Measurements from ENCODE around the gene PPP4C. TPM values are rescaled to one million over a fixed set of nuclear protein-coding genes. Genes with fewer than 3 reads are reported as not detected.
"Not testable (repeated sequence)": the region's sequence is repeated elsewhere in the genome, so short reads cannot be mapped to it uniquely, and the experiment has no call there.

The PPP4C gene
- total RNA-seq, 4 donors from 2014 or later, result 41.2 to 58.5 (median 48.6) TPM

DNA sequence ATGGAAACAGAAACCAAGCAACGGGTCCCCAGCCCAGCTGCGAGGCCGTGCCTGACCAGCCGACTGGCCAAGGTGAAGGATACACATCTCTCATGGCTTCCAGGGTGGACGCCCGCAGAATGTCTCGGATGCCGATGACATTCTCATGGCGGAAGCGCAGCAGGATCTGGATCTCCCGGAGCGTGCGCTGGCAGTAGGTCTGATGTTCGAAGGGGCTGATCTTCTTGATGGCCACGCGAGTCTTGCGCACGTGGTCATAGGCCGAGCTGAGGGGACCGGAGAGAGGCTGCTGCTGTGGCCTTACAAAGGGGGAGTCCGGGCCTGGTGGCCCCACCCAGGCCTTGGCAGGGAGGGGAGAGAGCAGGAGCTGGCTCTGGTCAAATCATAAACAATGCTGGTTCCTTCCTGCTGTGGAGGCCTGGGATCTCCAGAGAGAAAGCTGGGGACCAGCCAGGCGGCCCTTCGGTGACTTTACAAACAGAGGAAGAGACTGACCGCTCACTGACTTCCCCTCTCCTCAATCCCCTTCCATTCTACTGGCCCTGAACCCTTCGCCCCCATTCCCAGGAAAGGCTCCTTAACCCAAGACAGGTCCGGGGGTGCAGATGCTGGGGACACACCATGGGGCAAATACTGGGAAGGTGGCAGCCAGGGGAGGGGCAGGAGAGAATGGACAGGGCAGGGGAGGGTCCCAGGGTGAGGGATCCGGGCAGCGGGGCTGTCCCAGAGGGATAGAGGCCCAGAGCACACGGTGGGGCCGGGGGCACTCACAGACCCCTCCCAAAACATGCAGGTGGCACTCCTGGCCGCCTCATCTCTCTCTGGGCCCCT is 46.2 kb downstream of the PPP4C start:
- peak overlapping the region; percentile 71 to 83 for H3K4me3 ChIP-seq
- peak; percentile 56 for ATAC-seq
- WGBS, 2 donors (ENCODE audit: low coverage in 1 of 2), result 0 to 22% methylated on average over 3 to 6 of the region's 31 CpGs

DNA sequence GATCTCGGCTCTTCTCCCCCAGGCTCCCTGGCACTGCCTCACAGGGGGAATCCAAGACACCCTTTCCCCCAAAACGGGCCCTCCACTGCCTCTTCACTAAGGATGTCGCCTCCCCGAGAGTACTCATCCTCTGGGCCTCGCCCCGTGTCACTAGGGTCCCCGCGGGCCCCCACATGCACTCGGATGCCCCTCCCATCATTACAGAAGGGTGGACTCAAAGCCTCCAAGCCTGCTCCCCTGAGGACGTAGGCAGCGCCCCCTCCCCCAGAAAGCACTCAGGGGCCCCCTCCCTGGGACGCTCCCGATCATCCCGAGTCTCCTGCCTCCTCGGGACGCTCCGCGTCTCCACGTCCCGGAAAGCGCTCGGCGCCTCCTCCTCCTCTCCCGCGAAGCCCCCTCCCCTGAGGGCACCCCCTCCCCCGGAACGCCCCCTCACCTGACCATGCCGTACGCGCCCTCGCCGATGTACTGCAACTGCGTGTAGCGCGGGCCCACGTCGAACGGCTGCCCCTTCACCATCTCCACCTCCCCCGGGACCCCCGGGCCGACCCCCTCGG is 46.9 kb downstream of the PPP4C start:
- ATAC-seq, result peak; percentile 2
- WGBS, 2 donors (ENCODE audit: low coverage in 1 of 2), result 0% methylated on average over 7 of the region's 42 CpGs; no CpG with 5 or more reads in 1 of the 2 donors
- Histone ChIP-seq H3K9me3 (no peaks in the 10 kb centered on the region), H3K27me3 (no peaks in the 10 kb centered on the region), H3K4me3 (peak overlapping the region; percentile 71 to 83), H3K27ac (peak overlapping the region; percentile 70 to 96 (median 90)), H3K4me1 (peaks cover 0 to 37% (median 6%) of the 10 kb centered on the region in 3 donors), H3K36me3 (peaks cover 0 to 37% of the 10 kb centered on the region in 2 donors)
- TF ChIP-seq, protein P1, sequence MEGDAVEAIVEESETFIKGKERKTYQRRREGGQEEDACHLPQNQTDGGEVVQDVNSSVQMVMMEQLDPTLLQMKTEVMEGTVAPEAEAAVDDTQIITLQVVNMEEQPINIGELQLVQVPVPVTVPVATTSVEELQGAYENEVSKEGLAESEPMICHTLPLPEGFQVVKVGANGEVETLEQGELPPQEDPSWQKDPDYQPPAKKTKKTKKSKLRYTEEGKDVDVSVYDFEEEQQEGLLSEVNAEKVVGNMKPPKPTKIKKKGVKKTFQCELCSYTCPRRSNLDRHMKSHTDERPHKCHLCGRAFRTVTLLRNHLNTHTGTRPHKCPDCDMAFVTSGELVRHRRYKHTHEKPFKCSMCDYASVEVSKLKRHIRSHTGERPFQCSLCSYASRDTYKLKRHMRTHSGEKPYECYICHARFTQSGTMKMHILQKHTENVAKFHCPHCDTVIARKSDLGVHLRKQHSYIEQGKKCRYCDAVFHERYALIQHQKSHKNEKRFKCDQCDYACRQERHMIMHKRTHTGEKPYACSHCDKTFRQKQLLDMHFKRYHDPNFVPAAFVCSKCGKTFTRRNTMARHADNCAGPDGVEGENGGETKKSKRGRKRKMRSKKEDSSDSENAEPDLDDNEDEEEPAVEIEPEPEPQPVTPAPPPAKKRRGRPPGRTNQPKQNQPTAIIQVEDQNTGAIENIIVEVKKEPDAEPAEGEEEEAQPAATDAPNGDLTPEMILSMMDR (IDR thresholded peaks at IDR 0.05), result no peak
- no peak for TF ChIP-seq POLR2AphosphoS5 (IDR thresholded peaks at IDR 0.05)
- no peak for TF ChIP-seq POLR2A (IDR thresholded peaks at IDR 0.05)
- TF ChIP-seq EP300 (IDR thresholded peaks at IDR 0.05), result no peak

More for the DNA sequence above, 46.2 kb downstream of the PPP4C start:
- Histone ChIP-seq H3K27me3 (no peaks in the 10 kb centered on the region), H3K9me3 (no peaks in the 10 kb centered on the region), H3K27ac (peak overlapping the region; percentile 70 to 96 (median 90)), H3K36me3 (peaks cover 0 to 45% of the 10 kb centered on the region in 2 donors), H3K4me1 (peaks cover 0 to 37% (median 6%) of the 10 kb centered on the region in 3 donors)
- TF ChIP-seq POLR2AphosphoS5 (IDR thresholded peaks at IDR 0.05) (no peak), EP300 (IDR thresholded peaks at IDR 0.05) (no peak), POLR2A (IDR thresholded peaks at IDR 0.05) (no peak)
- TF ChIP-seq, protein P1 (IDR thresholded peaks at IDR 0.05), result no peak

DNA sequence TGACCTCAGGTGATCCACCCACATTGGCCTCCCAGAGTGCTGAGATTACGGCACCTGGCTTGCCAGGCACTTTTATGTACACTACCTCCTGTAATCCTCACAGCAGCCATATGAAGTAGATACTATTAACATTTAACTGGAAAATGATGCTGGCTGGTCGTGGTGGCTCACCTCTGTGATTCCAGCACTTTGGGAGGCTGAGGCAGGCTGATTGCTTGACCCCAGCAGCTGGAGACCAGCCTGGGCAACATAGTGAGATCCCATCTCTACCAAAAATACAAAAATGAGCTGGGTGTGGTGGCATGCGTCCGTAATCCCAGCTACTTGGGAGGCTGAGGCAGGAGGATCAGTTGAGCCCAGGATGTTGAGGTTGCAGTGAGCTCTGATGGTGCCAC is 49.2 kb downstream of the PPP4C start:
- Histone ChIP-seq H3K9me3 (no peaks in the 10 kb centered on the region), H3K27ac (peak overlapping the region in 3 of 4 donors; percentile 89 to 96 (median 92)), H3K4me1 (peaks cover 0 to 37% (median 6%) of the 10 kb centered on the region in 3 donors), H3K36me3 (peaks cover 0 to 14% of the 10 kb centered on the region in 2 donors), H3K4me3 (no peak overlapping the region), H3K27me3 (no peaks in the 10 kb centered on the region)
- TF ChIP-seq POLR2A (IDR thresholded peaks at IDR 0.05), result no peak
- ATAC-seq, result no peak
- WGBS, 2 donors (ENCODE audit: low coverage in 1 of 2), result 100% methylated on average over 1 of the region's 4 CpGs

DNA sequence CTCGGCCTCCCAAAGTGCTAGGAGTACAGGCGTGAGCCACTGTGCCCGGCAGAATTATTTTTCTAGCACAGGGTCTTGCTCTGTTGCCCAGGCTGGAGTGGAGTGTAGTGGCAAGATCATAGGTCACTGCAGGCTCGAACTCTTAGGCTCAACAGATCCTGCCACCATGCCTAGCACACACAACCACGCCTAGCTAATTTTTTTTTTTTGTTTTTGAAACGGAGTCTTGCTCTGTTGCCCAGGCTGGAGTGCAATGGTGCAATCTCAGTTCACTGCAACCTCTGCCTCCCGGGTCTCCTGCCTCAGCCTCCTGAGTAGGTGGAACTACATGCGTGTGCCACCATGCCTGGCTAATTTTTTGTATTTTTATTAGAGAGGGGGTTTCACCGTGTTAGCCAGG is 49.9 kb downstream of the PPP4C start:
- 94 to 100% methylated on average over 3 to 6 of the region's 9 CpGs for WGBS, 2 donors (ENCODE audit: low coverage in 1 of 2)
- peaks cover 0 to 35% (median 6%) of the 10 kb centered on the region in 3 donors for H3K4me1 ChIP-seq
- H3K27me3 ChIP-seq, H3K4me3 ChIP-seq, H3K27ac ChIP-seq, H3K36me3 ChIP-seq, H3K9me3 ChIP-seq, ATAC-seq: not testable (repeated sequence)

DNA sequence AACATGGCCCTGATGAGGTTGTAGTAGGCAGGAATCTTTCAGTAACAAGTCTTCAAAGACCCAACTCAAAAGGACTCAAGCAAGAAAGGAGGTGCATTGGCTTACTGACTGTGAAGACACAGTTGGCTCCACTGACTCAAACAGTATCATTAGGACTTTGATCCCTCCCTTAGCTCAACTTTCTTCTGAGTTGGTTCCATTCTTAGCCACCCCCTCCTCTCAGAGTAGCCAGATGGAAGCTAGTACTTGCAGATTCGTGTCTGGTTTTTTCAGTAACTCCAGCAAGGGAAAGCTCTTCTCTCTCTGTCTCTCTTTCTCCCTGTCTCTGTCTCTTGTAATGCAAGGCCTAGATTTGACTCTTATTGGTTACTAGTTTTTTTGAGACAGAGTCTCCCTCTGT is 52.2 kb downstream of the PPP4C start:
- Histone ChIP-seq H3K9me3 (no peaks in the 10 kb centered on the region), H3K36me3 (no peaks in the 10 kb centered on the region), H3K4me1 (peaks cover 0 to 25% (median 0%) of the 10 kb centered on the region in 3 donors), H3K4me3 (no peak overlapping the region), H3K27ac (no peak overlapping the region), H3K27me3 (no peaks in the 10 kb centered on the region)
- WGBS, 2 donors (ENCODE audit: low coverage in 1 of 2), result 63 to 86% methylated on average over 1 of the region's 1 CpG
- ATAC-seq, result no peak
- no peak for TF ChIP-seq POLR2AphosphoS5 (IDR thresholded peaks at IDR 0.05)
- no peak for TF ChIP-seq POLR2A (IDR thresholded peaks at IDR 0.05)
- TF ChIP-seq, protein P1 (IDR thresholded peaks at IDR 0.05), result no peak
- no peak for TF ChIP-seq EP300 (IDR thresholded peaks at IDR 0.05)

Measured in gastroesophageal sphincter (tissue), 4 donors.